ENCODE results near the gene MICOS13. TPM values are rescaled to one million over a fixed set of nuclear protein-coding genes. Genes with fewer than 3 reads are reported as not detected.
"Not testable (repeated sequence)": the region's sequence is repeated elsewhere in the genome, so short reads cannot be mapped to it uniquely, and the experiment has no call there.

Gene MICOS13
- total and polyA plus RNA-seq, 2 donors, result 18.8 to 98.4 TPM

DNA sequence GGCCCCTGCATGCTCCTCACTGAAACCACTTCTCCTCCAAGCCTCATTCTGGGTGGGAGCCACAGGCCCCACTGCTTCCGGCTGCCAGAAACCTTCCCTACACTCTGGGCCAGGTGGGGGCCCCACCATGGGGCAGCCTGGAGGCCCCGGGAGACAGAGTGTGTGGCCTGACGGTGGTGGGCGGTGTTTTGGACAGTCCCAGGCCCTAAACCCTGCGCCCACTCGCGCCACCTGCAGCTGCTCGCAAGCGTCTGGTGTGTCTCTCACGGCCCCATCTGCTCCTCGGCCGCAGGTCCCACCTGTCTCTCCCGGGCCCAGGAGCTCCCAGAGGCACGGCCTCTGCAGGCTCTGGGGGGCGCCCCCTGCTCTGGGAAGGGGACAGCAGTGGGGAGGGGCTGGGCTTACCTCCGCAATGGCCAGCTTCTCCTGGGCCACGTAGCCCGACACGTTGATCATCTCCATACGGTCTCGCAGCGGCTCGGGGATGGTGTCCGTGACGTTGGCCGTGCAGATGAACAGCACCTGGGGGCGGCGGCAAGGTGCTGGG is 15.4 kb upstream of the MICOS13 start:
- peaks cover 6% of the 10 kb centered on the region for H3K36me3 ChIP-seq (ENCODE audit: insufficient read depth)
- 84% methylated on average over 28 of the region's 28 CpGs for WGBS

DNA sequence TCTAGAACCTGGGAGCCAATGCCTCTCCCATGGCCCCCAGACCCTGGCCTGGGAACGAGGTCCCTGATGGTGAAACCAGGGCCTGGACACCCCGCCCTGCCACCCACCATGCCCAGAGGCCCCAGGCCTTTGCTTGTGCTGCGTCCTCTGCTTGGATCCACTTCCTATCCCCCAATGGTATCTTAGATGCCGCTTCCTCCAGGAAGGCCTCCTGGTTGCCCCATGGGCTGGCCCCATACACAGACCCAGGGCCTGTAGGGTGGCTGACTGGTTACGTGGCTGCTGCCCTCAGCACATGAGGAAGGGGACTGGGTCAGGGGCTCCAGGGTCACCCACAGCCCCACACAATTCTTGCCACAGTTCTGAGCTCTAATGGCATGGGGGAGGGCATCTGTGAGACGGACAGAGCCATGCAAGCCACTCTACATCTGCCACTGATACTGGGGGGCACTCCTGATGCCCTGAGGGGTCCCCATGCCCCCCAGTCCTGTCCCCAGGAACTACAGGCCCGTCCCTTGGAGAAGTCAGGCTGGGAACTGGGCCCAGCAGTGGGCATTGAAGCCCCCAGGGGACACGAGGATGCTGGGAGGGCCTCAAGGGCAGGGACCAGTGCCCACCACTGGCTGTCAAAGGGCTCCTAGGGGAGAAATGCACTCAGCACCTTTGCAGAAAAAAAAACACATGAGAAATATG is 14.8 kb upstream of the MICOS13 start:
- Histone ChIP-seq H3K4me3 (ENCODE audit: low read depth, low read length) (no peak overlapping the region), H3K4me1 (ENCODE audit: insufficient read depth) (no peaks in the 10 kb centered on the region), H3K36me3 (ENCODE audit: insufficient read depth) (peaks cover 6% of the 10 kb centered on the region), H3K27ac (ENCODE audit: low read depth) (no peak overlapping the region)
- DNase-seq (ENCODE audit: extremely low spot score), result no peak
- 85% methylated on average over 8 of the region's 8 CpGs for WGBS

More for the DNA sequence above, 15.4 kb upstream of the MICOS13 start:
- Histone ChIP-seq H3K4me3 (ENCODE audit: low read depth, low read length) (no peak overlapping the region), H3K4me1 (ENCODE audit: insufficient read depth) (no peaks in the 10 kb centered on the region), H3K27ac (ENCODE audit: low read depth) (no peak overlapping the region)
- no peak for DNase-seq (ENCODE audit: extremely low spot score)

DNA sequence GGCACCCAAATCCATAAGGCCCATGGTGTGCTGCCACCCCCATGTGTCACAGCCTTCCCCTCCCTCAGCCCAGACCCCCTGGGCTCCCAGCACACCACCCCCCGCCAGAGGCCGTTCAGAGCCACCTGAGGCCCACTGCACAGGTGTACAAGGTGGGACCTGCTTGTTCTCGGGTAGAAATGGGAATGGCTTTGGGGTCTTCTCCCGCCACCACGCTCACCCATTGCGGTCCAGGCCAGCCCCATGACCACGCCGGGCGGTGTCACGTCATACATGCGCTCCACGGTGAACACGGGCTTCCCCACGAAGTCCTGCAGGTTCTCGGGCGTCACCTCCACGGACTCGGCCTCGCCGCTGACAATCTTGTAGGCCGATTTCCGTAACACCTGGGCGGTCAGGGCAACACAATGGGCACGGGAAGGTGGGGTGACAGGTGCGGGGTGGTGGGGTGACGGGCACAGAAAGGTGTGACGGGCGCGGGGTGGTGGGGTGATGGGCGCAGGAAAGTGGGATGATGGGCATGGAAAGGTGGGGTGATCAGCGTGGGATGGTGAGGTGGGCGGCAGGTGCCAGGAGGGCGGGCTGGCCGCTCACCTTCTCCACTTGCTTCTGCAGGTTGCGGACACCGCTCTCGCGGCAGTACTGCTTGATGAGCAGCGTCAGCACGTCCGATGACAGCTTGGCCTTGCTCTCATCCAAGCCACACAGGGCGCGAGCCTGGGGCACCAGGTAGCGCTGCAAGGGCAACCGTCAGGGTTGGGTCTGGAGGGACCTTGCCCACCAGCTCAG is 14.0 kb upstream of the MICOS13 start:
- WGBS, result 89% methylated on average over 45 of the region's 45 CpGs
- DNase-seq (ENCODE audit: extremely low spot score), result no peak
- peaks cover 6% of the 10 kb centered on the region for H3K36me3 ChIP-seq (ENCODE audit: insufficient read depth)

DNA sequence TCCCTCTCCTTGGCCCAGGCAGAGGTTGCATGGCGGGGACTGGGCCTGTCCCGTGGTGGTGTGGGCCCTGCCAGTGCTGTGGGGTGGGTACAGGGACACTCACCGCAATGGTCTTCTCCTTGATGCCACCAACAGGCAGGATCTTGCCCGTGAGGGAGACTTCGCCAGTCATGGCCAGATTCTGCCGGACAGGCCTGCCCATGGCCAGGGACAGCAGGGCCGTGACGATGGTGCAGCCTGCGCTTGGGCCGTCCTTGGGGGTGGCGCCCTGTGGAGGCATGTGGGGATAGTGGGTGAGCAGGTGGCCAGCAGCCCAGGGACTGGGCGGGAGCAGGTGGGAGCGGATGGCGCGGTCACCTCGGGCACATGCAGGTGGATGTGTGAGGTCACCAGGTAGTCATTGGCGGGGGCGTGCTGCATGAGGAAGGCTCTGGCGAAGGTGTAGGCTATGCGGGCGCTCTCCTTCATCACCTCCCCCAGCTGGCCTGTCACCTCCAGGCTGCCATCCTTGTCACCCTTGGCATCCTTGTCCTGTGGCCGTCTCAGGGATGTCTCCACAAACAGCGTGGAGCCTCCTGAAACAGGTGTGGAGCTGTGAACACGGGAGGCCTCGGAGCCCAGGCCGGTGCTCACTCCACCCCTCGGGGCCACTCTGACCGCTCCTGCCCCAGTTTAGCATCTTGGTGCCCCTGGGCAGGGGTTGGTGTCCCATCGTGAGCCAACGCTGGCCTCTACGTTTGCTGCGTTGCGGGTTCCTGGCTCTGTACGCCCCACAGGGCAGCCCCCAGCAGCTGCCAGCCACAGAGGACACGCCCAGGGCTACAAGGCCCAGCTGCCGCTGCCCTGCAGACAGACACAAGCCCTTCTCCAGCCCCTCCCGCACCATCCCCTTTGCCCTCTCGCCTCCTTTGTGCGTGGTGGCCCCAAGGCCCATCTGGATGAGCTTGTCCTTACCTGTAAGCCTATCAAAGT is 13.2 kb upstream of the MICOS13 start:
- Histone ChIP-seq H3K27ac (ENCODE audit: low read depth) (no peak overlapping the region), H3K36me3 (ENCODE audit: insufficient read depth) (peaks cover 6% of the 10 kb centered on the region), H3K4me3 (ENCODE audit: low read depth, low read length) (no peak overlapping the region), H3K4me1 (ENCODE audit: insufficient read depth) (no peaks in the 10 kb centered on the region)
- DNase-seq (ENCODE audit: extremely low spot score), result no peak
- WGBS, result 84% methylated on average over 39 of the region's 39 CpGs

More for the DNA sequence above, 14.0 kb upstream of the MICOS13 start:
- H3K4me3 ChIP-seq (ENCODE audit: low read depth, low read length), result no peak overlapping the region
- no peak overlapping the region for H3K27ac ChIP-seq (ENCODE audit: low read depth)
- H3K4me1 ChIP-seq (ENCODE audit: insufficient read depth), result no peaks in the 10 kb centered on the region

DNA sequence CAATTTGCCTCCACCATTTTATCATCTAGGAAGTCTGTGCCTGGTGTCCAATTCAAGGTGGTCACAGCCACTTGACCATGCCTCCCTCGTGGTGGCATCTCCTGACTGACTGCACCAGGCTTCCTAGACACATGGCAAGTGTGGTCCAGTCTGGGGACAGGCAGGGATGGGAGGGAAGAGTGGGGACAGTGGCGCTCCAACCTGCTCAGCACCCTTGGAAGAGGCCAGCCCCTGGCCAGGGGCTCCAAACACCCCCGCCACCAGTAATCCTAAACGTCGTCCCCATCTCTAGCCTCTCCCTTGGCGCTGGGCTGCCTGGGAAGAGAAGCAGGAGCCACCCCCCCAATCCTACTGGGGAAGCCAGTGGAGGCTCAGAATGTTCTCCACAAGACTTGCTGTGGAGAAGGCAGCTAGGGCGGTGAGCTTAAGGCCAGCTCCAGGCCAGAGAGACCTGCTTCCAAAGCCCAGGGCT is 12.4 kb upstream of the MICOS13 start:
- H3K36me3 ChIP-seq (ENCODE audit: insufficient read depth), result peaks cover 6% of the 10 kb centered on the region
- no peak overlapping the region for H3K4me3 ChIP-seq (ENCODE audit: low read depth, low read length)
- no peak for DNase-seq (ENCODE audit: extremely low spot score)
- H3K27ac ChIP-seq (ENCODE audit: low read depth), result no peak overlapping the region
- no peaks in the 10 kb centered on the region for H3K4me1 ChIP-seq (ENCODE audit: insufficient read depth)
- WGBS, result 74% methylated on average over 7 of the region's 7 CpGs

DNA sequence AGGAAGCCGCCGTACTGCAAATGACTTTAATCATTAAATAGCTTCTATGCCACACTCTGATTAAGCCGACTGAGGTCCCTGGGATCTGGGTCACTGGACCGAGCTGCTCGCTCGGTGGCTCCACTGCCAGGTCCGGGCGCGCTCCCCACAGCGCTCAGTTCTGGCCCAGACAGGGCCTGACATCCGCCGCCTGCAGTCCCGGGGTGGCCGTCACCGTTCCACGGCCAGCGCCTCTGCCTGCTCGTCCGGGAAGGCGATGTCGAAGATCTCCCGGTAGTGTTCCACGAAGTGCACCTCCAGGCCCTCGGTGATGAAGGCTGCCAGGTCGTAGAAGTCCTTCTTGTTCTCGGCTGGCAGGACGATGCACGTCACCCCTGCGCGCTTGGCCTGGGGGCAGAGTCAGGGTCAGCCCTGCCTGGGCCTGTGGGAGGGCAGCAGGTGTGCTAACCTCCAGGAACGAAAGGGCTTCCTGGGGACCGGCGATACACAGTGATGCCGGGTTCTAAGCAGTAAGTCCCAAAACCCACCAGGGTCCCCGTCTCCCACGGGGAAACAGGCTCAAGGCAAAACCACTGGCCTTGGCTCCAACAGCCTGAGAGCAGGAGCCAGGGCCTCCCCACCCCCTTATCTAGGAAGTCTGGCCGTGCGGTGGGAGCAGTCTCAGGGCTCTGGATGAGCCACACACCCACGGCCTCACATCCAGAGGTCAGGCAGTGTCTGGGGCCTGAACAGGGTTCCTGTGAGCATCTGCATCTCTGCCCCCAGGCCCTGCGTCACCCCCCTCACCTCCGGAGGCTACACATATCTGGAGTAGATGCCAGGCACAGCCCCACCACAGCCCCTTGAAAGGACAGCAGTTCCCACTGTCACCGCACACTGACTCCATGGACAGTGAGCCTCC is 11.8 kb upstream of the MICOS13 start:
- DNase-seq (ENCODE audit: extremely low spot score), result no peak
- H3K36me3 ChIP-seq (ENCODE audit: insufficient read depth), result peaks cover 6% of the 10 kb centered on the region
- no peak overlapping the region for H3K4me3 ChIP-seq (ENCODE audit: low read depth, low read length)
- 64% methylated on average over 42 of the region's 42 CpGs for WGBS
- no peaks in the 10 kb centered on the region for H3K4me1 ChIP-seq (ENCODE audit: insufficient read depth)
- no peak overlapping the region for H3K27ac ChIP-seq (ENCODE audit: low read depth)

DNA sequence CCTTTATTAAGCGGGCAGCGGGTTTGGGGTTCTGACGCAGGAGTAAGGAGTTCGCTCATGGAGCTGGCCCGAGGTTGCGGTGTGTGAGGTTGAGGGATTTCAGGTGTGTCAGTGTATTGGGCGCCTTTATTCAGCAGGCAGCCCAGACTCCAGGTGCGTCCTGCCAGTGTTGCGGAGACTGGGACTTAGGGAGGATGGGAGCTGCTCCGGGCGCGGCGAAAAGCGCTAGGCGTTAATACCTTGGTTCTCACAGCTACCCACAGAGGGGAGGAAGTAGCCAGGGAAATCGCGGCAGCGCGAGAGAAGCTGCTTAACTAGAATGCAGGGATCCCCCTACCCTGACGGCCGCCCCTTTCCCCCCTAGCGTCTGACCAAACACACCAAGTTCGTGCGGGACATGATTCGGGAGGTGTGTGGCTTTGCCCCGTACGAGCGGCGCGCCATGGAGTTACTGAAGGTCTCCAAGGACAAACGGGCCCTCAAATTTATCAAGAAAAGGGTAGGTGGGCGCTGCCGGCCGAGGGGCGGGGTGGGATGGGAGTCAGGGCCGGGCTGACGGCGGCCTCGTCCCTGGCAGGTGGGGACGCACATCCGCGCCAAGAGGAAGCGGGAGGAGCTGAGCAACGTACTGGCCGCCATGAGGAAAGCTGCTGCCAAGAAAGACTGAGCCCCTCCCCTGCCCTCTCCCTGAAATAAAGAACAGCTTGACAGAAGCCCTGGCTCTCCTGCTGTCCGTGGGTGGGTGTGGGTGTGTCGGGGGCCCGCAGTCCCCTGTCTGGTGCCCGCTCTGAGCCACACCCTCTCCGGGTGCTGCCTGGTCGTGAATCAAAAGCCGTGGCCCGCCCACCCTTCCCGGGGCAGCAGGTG is 10.9 kb upstream of the MICOS13 start:
- Histone ChIP-seq H3K4me1 (ENCODE audit: insufficient read depth) (no peaks in the 10 kb centered on the region), H3K36me3 (ENCODE audit: insufficient read depth) (peaks cover 6% of the 10 kb centered on the region), H3K4me3 (ENCODE audit: low read depth, low read length) (peak overlapping the region; percentile 66), H3K27ac (ENCODE audit: low read depth) (peak overlapping the region; percentile 95)
- DNase-seq (ENCODE audit: extremely low spot score), result no peak
- 4% methylated on average over 54 of the region's 54 CpGs for WGBS

DNA sequence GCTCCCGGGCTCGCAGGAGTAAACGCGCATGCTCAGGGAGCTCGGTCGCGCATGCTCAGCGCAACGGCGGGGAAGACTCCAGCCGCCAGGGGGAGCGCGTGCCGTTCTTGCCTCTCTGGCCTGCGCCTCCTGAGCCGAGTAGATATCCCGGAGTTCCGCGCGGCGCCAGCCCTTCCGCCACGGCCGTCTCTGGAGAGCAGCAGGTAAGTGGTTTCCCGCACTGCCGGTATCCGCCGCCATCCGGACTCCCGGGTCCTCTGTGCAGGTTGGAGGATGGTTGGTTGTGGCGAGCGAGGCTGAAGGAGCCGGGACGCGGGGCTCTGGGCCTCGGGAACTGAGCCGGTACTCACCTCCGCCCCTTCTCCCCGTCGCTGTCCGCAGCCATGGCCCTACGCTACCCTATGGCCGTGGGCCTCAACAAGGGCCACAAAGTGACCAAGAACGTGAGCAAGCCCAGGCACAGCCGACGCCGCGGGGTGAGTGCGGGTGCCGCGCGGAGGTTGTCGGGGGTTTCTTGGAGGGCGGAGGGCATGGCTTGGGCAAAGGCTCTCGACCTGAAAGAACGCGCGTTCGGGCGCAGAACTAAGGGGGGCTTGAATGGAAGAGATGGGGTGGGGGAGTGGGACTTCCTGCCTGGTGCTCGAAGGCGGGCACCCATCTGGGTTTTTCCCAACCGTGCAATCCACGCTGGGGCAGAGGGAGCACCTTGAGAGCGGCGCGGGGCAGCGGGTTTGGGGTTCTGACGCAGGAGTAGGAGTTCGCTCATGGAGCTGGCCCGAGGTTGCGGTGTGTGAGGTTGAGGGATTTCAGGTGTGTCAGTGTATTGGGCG is 10.0 kb upstream of the MICOS13 start, which contains the start of gene RPL36:
Gene RPL36 (plus strand): TSS at position 171 of the 830 bp plus-strand sequence. CDS start 213 bp downstream, at position 384.
- Histone ChIP-seq H3K4me1 (ENCODE audit: insufficient read depth) (no peaks in the 10 kb centered on the region), H3K4me3 (ENCODE audit: low read depth, low read length) (peak within 1 kb of the TSS; percentile 66), H3K27ac (ENCODE audit: low read depth) (peak within 1 kb of the TSS; percentile 95), H3K36me3 (ENCODE audit: insufficient read depth) (peaks cover under 1% of the 10 kb centered on the region)
- DNase-seq (ENCODE audit: extremely low spot score), result peak; percentile 93
- WGBS, result under 1% methylated on average over 73 of the region's 73 CpGs

DNA sequence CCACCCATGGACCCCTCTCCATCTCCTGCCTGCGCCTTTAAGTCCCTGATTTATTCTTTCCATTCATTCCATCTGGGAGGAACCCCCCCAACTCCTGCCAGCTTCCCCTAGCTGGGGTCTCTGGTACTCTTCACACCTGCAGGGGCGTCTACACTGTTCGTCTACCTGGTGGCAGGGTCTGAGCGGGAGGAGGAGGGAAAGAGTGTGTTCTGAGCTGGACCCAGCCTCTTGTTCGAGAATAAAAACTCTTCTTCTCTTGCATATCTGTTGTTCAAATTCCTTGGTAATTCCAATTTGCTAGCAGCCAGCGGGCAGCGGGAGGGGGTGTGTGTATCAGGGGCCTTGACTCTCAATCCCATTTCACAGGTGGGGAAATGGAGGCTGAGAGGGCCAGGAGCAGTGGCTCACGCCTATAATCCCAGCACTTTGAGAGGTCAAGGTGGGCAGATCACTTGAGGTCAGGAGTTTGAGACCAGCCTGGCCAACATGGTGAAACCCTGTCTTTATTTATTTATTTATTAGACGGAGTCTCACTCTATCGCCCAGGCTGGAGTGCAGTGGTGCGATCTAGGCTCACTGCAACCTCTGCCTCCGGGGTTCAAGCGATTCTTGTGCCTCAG is 8.1 kb upstream of the MICOS13 start:
- WGBS, result 92% methylated on average over 13 of the region's 13 CpGs
- H3K4me1 ChIP-seq (ENCODE audit: insufficient read depth); H3K36me3 ChIP-seq (ENCODE audit: insufficient read depth); H3K27ac ChIP-seq (ENCODE audit: low read depth); H3K4me3 ChIP-seq (ENCODE audit: low read depth, low read length); DNase-seq (ENCODE audit: extremely low spot score): not testable (repeated sequence)

DNA sequence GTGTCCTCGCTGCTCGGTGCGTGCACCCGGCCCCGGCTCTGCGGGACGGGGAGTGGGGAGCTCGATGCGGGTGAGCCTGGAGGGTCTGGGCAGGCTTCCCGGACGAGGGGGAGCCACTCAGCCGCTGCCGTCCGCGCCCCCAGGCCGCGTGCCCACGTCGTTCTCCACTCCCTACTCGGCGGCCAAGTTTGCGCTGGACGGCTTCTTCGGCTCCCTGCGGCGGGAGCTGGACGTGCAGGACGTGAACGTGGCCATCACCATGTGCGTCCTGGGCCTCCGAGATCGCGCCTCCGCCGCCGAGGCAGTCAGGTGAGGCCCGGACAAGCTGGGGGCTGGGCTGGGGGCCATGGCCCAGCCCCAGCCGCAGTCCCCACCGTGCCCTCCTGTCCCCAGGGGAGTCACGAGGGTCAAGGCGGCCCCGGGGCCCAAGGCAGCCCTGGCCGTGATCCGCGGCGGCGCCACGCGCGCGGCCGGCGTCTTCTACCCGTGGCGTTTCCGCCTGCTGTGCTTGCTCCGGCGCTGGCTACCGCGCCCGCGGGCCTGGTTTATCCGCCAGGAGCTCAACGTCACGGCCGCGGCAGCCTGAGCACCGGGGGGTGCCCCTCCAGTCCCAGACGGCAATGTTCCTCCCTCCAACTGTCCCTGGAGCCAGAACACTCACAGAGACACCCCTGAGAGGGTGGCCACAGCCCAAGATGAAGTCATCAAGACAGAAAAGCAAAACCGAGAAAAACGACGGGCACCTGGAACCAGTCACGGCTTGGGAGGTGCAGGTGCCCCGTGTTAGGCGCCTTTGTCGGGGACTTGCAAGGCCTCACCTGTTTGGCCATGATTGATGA is 7.3 kb upstream of the MICOS13 start:
- Histone ChIP-seq H3K36me3 (ENCODE audit: insufficient read depth) (no peaks in the 10 kb centered on the region), H3K4me3 (ENCODE audit: low read depth, low read length) (peak overlapping the region; percentile 41), H3K4me1 (ENCODE audit: insufficient read depth) (no peaks in the 10 kb centered on the region), H3K27ac (ENCODE audit: low read depth) (no peak overlapping the region)
- WGBS, result 48% methylated on average over 76 of the region's 76 CpGs
- no peak for DNase-seq (ENCODE audit: extremely low spot score)
